HG03439 (cell line): Measurements from ENCODE around the gene TOR4A.
A peak's percentile ranks its signal among the peaks of the same experiment; 100 is the strongest.
"Not testable (repeated sequence)": the region's sequence is repeated elsewhere in the genome, so short reads cannot be mapped to it uniquely, and the experiment has no call there.

Source experiments
- ATAC-seq: cut with Tn5 transposase; IDR thresholded peaks from one replicate; pipeline ENCODE4 v1.9.1; 2021; ENCODE audit warnings: mild to moderate bottlenecking, moderate library complexity; ENCODE audit not compliant: unreplicated experiment

The TOR4A gene

DNA sequence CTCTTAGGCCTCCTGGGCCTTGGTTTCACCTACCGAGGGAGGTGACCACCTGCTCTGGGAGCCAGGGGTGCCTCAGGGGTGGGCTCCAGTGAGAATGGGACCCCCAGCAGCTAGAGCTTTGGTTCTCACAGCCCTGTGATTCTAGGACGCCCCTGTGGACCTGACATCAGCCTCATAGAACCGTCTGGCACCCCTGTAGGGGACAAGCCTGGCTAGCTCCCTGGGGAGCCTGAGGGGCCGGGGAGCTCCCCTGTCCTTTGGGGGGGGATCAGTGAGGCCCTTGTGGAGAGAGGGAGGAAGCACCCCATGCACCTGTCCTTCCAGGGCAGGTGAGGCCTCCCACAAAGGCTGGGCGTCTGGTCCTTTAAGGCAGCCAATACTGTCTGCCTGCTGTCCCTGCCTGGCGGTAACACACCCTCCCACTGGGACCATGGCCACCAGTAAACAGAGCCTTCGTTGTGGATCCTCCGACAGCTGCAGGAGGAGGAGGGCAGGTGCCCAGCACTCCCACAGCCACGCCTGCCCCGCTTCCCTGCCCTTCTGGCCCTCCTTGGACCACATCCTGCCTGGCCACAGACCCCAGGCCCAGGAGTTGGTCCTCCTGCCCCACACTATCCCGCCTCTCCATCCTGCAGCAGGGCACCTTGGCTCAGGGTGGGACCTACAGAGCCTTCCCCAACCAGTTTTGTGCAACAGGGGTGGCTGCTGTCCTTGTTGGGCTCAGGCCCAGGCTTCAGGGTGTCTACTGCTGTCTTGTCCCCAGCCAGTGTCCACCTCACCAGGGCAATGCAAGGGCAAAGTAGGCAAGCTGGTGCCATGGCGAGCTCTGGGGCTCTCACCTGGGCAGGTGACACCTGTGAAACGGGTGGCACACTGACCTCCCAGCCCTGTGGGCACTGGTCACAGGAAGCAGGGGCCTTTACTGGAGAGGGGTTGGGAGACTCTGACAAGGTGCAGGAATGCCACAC, 39.5 kb upstream of the TOR4A start:
- ATAC-seq, result no peak

DNA sequence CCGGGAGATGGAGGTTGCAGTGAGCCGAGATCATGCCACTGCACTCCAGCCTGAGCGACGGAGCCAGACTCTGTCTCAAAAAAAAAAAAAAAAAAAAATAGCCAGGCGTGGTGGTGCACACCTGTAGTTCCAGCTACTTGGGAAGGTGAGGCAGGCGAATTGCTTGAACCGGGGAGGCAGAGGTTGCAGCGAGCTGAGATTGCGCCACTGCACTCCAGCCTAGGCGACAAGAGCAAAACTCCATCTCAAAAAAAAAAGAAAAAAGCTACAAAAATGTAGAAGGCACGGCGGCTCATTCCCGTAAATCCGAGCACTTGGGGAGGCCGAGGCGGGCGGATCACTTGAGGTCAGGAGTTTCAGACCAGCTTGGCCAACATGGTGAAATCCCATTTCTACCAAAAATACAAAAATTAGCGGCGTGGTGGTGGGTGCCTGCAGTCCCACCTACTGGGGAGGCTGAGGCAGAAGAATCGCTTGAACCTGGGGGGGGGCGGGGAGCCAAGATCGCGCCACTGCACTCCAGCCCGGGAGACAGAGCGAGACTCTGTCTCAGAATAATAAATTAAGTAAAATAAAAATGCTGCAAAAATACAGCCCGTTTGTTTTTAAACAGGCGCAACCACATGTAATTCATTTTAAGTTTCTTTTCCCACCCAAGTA, 37.9 kb upstream of the TOR4A start:
- ATAC-seq, result not testable (repeated sequence)

DNA sequence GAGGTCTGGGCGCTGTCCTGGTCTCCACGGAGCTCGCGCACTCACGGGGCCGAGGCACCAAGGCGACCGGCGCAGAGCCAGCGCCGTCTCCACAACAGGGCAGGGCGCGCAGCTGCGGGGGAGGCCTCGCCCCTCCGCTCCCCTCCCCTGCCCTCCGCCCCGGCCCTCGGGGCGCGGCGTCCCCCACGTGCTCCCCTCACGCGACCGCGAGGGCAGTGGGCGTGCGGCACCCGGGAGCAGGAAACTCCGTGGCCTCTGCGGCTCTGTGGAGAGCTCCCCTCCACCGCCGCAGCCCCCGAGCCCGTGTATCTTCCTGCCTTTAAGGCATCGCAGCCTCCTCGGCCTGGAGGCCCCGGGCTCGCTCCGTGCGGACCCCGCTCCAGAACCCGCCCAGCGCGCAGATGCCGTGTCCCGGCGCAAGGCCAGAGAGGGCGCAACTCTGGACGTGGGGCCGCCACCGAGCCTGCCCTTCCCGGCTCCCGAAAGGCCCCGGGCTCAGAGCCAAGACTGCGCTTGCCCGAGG, 37.1 kb upstream of the TOR4A start:
- peak; percentile 18 for ATAC-seq

DNA sequence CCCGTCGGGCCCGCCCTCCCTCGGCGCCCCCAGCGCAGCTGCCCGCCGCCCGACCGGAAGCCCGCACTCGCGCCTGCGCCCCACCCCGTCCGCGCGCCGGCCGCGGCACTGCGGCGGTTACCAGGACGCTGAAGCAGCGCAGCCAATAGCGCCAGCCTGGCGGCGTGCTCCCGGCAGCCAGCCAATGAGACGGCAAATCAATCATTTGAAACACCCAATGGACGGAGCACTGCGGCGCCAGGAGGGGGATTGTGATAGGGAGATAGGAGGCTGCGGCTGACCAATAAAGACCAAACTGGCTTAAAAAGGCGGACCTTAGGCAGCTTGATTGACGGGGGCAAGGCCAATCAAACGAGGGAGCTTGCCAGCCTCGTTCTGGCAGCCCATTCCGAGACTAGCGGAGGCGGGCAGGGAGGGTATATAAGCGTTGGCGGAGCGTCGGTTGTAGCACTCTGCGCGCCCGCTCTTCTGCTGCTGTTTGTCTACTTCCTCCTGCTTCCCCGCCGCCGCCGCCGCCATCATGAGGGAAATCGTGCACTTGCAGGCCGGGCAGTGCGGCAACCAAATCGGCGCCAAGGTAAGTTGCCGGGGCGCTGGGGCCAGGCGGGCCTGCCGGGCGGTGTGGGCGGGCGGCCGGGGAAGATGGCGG, 36.6 kb upstream of the TOR4A start, which contains the start of gene TUBB4B:
Gene TUBB4B (plus strand): TSS at position 447 of the 649 bp plus-strand sequence. CDS start 74 bp downstream, at position 521.
- ATAC-seq, result peak; percentile 70

DNA sequence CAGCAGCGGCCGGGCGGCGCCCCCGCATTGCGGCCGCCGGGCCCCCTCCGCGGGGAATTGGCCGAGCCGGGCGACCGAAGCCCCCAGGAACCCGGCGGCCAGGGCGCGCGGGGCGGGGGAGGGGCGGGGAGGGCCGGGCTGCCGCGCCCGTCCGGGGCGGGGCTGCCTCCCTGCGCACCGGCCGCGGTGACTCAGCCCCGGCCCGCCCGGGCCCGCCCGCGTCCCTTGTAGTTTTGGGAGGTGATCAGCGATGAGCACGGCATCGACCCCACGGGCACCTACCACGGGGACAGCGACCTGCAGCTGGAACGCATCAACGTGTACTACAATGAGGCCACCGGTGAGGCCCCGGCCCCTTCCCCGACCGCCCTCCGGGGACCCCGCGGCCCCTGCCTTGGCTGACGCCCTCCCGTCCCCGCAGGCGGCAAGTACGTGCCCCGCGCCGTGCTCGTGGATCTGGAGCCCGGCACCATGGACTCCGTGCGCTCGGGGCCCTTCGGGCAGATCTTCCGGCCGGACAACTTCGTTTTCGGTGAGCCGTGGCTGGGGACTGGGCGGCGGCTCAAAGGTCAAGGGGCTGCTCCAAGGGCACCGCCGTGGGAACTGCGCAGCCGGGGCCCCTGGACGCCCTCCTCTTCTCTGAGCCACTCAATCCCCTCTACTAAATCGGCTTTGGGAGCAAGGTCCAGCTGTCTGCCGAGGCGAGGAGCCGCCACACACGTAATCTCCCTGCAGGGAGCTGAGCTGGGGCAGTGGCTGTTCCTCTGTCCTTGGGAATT, 35.8 kb upstream of the TOR4A start:
- peak; percentile 3 for ATAC-seq

DNA sequence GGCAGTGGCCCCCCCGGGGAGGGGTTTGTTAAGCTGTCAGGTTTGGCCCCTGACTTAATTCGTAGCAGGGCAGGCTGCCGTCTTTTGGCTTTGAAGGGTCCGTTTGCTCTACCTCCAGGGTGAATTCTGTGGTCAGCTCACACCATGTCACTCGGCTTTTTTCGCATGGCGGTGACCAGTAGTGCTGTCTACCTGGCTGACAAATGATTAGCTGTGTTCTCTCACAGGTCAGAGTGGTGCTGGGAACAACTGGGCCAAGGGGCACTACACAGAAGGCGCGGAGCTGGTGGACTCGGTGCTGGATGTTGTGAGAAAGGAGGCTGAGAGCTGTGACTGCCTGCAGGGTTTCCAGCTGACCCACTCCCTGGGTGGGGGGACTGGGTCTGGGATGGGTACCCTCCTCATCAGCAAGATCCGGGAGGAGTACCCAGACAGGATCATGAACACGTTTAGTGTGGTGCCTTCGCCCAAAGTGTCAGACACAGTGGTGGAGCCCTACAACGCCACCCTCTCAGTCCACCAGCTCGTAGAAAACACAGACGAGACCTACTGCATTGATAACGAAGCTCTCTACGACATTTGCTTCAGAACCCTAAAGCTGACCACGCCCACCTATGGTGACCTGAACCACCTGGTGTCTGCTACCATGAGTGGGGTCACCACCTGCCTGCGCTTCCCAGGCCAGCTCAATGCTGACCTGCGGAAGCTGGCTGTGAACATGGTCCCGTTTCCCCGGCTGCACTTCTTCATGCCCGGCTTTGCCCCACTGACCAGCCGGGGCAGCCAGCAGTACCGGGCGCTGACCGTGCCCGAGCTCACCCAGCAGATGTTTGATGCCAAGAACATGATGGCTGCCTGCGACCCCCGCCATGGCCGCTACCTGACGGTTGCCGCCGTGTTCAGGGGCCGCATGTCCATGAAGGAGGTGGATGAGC, 35.0 kb upstream of the TOR4A start:
- no peak for ATAC-seq

DNA sequence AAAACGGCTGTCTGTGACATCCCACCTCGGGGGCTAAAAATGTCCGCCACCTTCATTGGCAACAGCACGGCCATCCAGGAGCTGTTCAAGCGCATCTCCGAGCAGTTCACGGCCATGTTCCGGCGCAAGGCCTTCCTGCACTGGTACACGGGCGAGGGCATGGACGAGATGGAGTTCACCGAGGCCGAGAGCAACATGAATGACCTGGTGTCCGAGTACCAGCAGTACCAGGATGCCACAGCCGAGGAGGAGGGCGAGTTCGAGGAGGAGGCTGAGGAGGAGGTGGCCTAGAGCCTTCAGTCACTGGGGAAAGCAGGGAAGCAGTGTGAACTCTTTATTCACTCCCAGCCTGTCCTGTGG, 34.3 kb upstream of the TOR4A start:
- not testable (repeated sequence) for ATAC-seq

DNA sequence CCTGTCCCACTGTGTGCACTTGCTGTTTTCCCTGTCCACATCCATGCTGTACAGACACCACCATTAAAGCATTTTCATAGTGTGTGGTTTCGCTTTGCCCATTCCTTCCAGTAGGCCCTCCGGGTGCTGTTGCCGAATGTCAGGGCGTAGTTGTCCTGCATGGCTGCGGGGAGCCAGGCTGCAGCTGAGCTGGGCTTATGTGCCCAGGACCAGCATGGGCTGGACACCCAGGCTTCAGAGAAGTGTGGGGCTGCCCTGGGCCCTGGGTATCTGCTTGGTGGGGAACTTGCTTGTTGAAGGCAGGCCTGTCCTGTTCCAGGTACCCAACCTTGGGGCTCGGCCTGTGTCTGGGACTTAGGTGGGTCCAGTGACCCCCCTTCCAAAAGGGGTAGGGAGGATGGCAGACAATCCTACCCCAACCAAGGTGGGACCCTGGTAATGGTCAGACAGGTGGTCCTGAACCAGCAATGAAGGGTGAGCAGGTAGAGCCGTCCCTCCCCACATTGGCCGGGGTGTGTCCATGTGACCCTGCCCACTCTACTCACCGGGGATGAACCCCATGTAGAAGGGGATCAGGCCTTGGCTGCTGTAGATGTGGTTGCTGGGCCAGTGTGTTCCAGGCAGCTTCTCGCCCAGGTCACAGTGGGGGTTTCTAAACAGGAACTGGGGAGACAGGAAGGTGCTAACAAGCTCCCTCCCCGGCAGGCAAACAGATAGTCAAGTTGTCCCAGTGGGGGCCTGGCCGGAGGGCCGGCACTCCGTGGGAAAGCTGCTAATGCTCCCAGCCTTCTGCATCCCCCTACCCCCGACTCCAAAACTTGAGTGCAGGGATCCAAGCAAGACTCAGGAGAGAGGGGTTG, 33.7 kb upstream of the TOR4A start:
- ATAC-seq, result no peak

DNA sequence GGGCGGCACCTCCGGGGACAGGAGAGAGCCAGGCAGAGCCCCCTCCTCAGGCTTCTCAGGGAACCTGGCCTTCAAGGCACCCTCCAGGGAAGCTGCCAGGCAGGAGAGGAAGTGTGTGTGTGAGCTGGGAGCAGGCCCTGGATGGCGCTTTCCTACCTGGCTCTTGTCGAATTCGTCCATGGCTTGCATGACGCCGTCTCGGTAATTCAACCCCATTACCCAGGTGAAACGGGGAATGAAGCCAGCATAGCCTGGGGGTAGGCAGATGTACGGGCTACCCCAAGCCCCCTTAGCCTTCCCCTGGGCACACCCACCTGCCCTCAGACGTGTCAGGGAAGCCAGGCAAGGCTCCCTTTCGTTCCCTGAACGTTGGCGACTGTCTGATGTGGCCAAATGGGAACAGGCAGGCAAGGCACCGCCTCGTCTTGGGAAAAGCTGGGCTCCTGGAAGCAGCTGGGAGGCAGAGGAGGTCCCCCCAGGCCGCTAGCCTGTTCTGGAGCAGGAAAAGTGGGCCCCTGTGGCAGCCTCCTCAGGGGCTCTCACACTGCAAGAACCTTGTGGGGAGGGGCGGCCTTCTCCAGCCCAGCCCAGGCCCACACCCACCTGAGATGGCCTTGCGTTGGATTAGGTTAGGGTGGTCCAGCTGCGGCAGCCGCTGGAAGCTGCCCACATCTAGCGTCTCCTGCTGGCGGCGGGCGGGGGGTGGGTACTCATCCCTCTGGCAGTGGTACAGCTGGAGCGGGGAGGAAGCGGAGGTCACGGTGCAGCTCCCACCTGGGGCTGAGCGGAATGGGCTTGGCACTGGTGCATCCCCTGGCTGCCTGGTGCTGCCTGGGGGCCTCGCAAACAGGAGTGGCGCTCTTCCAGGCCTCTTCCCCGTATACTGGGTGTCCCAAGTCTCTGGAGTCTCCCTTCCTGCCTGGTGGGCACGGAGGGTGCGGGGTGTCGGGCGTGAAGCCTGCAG, 32.8 kb upstream of the TOR4A start:
- ATAC-seq, result no peak

DNA sequence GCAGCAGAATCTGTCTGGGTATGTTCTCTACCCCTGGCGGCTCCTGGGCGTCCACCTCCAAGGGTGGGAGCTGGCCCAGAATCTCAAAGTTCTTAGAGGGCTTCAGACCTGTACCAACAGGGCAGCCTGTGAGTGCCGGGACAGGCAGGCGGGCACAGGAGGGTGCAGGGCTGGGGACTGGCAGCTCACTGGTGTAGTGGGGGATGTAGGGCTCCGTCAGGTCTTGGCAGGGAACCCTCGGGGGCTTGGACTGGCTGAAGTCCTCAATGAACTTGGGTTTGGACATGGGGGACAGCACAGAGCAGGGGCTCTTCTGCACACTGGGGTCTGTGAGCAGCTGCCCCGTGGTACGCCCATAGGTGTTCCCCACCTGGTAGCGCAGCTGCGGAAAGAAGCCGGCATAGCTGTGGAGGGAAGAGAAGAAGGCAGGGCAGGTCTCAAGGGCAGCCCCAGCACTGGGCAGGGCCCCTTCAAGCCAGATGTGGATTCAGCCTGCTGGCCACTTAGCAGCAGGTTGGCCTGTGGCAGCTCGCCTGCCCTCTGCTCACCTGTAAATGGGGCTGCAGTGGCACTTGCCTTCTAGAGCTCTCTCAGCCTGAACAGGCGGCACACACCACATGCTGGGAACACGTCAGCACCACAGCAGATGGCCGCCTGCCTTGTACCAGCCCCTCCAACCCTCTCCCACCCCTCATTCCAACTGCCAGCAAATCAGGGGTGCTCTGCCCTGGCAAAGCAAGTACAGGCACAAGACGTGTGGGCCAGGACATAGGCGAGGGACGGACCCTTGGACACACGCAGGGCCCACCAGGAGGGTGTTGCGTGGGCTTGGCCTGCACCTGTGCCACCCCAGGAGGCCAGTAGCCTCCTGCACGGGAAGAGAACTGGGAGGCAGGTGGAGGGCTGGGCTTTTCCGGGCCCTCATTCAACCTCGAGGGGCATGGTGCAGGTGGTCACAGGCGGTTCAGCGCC, 31.8 kb upstream of the TOR4A start:
- no peak for ATAC-seq

DNA sequence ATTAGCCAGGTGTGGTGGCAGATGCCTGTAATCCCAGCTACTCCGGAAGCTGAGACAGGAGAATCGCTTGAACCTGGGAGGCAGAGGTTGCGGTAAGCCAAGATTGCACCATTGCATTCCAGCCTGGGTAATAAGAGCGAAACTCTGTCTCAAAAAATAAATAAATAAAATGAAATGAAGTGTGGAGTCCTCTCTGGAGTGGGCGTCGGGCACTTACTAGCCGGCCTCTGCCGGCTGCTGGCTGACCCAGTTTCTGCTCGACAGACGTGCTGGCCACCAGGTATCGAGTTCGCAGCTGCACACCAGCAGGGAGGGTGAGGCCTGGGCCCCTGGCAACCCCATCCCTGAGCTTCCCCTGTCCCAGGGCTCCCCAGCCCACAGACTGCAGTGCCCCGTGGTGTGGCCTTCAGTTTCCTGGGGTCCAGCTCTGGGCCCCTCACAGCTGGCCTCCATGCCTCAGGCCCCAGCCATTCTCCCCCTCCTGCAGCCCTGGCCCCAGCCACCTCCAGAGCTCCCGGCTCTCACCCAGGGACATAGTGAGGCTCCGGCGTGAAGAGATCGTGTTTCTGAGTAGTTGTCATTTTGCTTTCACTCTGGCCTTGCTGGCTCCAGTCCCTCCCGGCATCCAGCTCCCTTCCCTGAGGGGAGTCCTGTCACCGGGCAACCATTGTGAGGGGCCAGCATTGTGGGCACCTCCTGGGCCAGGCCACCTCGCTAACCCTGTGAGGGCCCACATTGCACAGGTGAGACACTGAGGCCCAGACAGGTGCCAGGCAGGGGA, 30.2 kb upstream of the TOR4A start:
- ATAC-seq, result no peak

DNA sequence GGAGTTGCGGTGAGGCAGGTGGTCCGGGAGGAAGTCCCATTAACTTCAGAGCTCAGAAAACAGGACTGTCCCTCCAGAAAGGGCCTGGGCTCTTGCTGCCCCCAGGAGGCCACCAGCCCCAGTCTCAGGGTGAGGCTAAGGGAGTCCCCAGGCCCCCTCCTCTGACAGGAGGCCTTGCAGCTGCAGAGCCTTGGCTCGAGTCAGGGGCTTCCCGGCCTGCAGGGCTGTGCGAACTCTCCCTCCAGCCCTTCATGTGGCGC, 29.7 kb upstream of the TOR4A start:
- no peak for ATAC-seq

DNA sequence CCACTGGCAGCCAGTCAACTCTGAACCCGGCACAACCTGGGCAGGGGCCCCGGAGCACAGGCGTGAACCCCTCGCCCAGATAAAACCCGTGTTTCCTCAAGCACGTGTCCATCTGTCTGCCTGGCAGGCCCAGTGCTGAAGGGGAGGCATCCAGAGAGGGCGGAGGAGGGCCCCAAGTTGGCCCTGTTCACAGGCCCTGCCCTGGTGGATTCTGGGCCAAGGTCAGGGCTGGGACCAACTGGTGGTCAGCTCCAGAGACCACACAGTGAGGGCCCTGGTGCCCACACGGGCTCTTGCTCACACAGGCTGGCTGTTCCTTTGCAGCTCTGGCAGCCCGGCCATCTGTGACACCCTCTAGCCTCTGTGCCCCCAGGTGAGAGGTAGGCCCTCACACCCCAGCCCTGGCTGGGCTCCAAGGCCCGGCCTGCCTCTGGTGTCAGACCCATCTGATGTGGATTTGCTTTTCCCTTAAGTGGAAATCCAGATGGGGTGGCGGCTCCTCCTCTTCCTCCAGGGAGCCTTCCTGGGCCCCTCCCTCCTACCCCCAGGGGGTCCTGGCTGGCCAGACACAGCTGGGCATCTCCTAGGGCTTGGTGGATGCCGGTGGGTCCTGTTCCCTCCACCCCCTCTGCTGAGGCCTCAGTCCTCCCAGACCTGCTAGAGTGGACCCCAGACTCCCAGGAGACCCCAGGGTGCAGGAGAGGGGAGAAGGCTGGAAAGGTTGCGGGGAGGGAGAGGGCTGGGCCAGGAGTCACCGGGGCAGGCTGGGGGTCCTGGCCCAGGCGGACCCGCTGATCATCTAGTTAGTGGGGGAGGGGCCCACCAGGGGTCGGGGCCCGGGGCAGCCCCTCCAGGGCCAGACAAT, 27.0 kb upstream of the TOR4A start:
- no peak for ATAC-seq

DNA sequence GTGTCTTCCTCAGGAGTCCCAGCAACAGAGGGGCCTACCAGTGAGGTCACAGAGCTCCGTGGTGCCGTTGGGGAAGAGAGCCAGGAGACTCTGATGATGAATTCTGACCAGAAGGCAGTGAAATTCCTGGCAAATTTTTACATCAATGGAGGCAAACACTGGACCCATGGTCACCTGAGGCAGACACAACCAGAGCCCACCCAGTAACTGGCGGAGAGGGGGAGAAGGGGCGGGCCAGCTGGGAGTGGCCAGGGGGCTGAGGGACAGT, 26.4 kb upstream of the TOR4A start, which contains the start of gene STPG3:
Gene STPG3 (plus strand): TSS at position 93 of the 268 bp plus-strand sequence. CDS start 1 bp downstream, at position 94.
- no peak for ATAC-seq
